Uterus (tissue), 4 donors: ENCODE data around the gene MACROH2A2. TPM values are rescaled to one million over a fixed set of nuclear protein-coding genes. Genes with fewer than 3 reads are reported as not detected.

Experiments
- total RNA-seq, 4 donors: library from RNA; depleted of rRNA in 3 of 4; stranded (reverse); fragments of >200 nt in 3 of 4; gene quantifications; one replicate each; pipeline versions ENCODE4 v1.1.0 to v1.2.4, GENCODE V29; 2014 to 2023
- donor health status: DM: yes; HTN: yes; CAD: no.

The MACROH2A2 gene
- total RNA-seq, 4 donors from 2014 or later = 1.8 to 35.0 (median 9.4) TPM

Other genes starting within 250 kb of the MACROH2A2 start
- 10 to 100 TPM in 2 of 4 donors, 1 to 10 TPM in 2; 3.5 to 14.0 (median 8.5) TPM for gene AIFM2, start 80.0 kb downstream of the MACROH2A2 start, total RNA-seq
- 10 to 100 TPM in 3 of 4 donors, 1 to 10 TPM in 1; 5.4 to 15.9 (median 12.7) TPM for gene TYSND1, start 93.9 kb downstream of the MACROH2A2 start, total RNA-seq
- gene SAR1A, start 117.7 kb downstream of the MACROH2A2 start, total RNA-seq = 100 to 1,000 TPM in 2 of 4 donors, 10 to 100 TPM in 2; 38.2 to 232 (median 93.6) TPM
- gene PPA1, start 180.6 kb downstream of the MACROH2A2 start, total RNA-seq = 100 to 1,000 TPM in 1 of 4 donors, 10 to 100 TPM in 3; 48.5 to 107 (median 69.8) TPM
- gene NPFFR1, start 231.2 kb downstream of the MACROH2A2 start, total RNA-seq = 1 to 10 TPM in 1 of 4 donors, under 1 TPM in 1, not detected in 2; 0.43 to 2.1 TPM